ENCODE results near the gene MYO3A. TPM values are rescaled to one million over a fixed set of nuclear protein-coding genes. Genes with fewer than 3 reads are reported as not detected.
"Not testable (repeated sequence)": the region's sequence is repeated elsewhere in the genome, so short reads cannot be mapped to it uniquely, and the experiment has no call there.

MYO3A gene
- total RNA-seq, 1 experiment from 2014 or later, result not detected

- DNase-seq (ENCODE audit: low read depth), result no peak
Measured at GRCh38 chr10:26090026-26090425, 156.0 kb downstream of the MYO3A start.

- DNase-seq (ENCODE audit: low read depth), result no peak
Measured at GRCh38 chr10:26090762-26091161, 156.7 kb downstream of the MYO3A start.

- DNase-seq (ENCODE audit: low read depth), result no peak
Measured at GRCh38 chr10:26093229-26093628, 159.2 kb downstream of the MYO3A start.

- DNase-seq (ENCODE audit: low read depth), result no peak
Measured at GRCh38 chr10:26095781-26096180, 161.8 kb downstream of the MYO3A start.

GRCh38 chr10:26097549-26097948 lies 163.5 kb downstream of the MYO3A start:
- DNase-seq (ENCODE audit: low read depth), result not testable (repeated sequence)

- no peak for DNase-seq (ENCODE audit: low read depth)
Measured at GRCh38 chr10:26112532-26112931, 178.5 kb downstream of the MYO3A start.

- no peak for DNase-seq (ENCODE audit: low read depth)
Measured at GRCh38 chr10:26138613-26139012, 204.6 kb downstream of the MYO3A start.

- no peak for DNase-seq (ENCODE audit: low read depth)
Measured at GRCh38 chr10:26156019-26156418, 222.0 kb downstream of the MYO3A start.

- no peak for DNase-seq (ENCODE audit: low read depth)
Measured at GRCh38 chr10:26157734-26158133, 223.7 kb downstream of the MYO3A start.

- no peak for DNase-seq (ENCODE audit: low read depth)
Measured at GRCh38 chr10:26169466-26169865, 235.4 kb downstream of the MYO3A start.

- no peak for DNase-seq (ENCODE audit: low read depth)
Measured at GRCh38 chr10:26172131-26172530, 238.1 kb downstream of the MYO3A start.

- DNase-seq (ENCODE audit: low read depth), result no peak
Measured at GRCh38 chr10:26173837-26174236, 239.8 kb downstream of the MYO3A start.

GRCh38 chr10:26177341-26177740 lies 243.3 kb downstream of the MYO3A start:
- no peak for DNase-seq (ENCODE audit: low read depth)

GRCh38 chr10:26194275-26194674 lies 260.2 kb downstream of the MYO3A start:
- no peak for DNase-seq (ENCODE audit: low read depth)

GRCh38 chr10:26197248-26197647 lies 263.2 kb downstream of the MYO3A start:
- no peak for DNase-seq (ENCODE audit: low read depth)

- DNase-seq (ENCODE audit: low read depth), result no peak
Measured at GRCh38 chr10:26198119-26198518, 264.1 kb downstream of the MYO3A start.

- DNase-seq (ENCODE audit: low read depth), result no peak
Measured at GRCh38 chr10:26199841-26200240, 265.8 kb downstream of the MYO3A start.

- no peak for DNase-seq (ENCODE audit: low read depth)
Measured at GRCh38 chr10:26205223-26205622, 271.2 kb downstream of the MYO3A start.

- DNase-seq (ENCODE audit: low read depth), result no peak
Measured at GRCh38 chr10:26211781-26212444, 277.9 kb downstream of the MYO3A start.

- DNase-seq (ENCODE audit: low read depth), result no peak
Measured at GRCh38 chr10:26212511-26212910, 278.5 kb downstream of the MYO3A start.

GRCh38 chr10:26213157-26213800 lies 279.2 kb downstream of the MYO3A start:
- no peak for DNase-seq (ENCODE audit: low read depth)

- DNase-seq (ENCODE audit: low read depth), result no peak
Measured at GRCh38 chr10:26214004-26214403, 280.0 kb downstream of the MYO3A start.

GRCh38 chr10:26214551-26215395 lies 280.7 kb downstream of the MYO3A start:
- no peak for DNase-seq (ENCODE audit: low read depth)
